NB4 (cell line): Measurements from ENCODE around the gene GNPAT.

Experiments
- CTCF ChIP-seq: IDR thresholded peaks from one replicate; pipeline ENCODE4 v1.5.1; 2012; ENCODE audit warnings: low read depth, low read length
- POLR2A ChIP-seq: IDR thresholded peaks from 2 replicates; pipeline ENCODE4 v1.6.1; 2011; ENCODE audit warnings: mild to moderate bottlenecking; ENCODE audit not compliant: insufficient read length; ENCODE audit errors: extremely low read depth

GRCh38 chr1:231317306-231318014, 76.4 kb downstream of the GNPAT start:
- TF ChIP-seq CTCF (no peak), POLR2A (no peak)
